ENCODE measurements around the gene RASSF4.
A peak's percentile ranks its signal among the peaks of the same experiment; 100 is the strongest.

The RASSF4 gene

DNA sequence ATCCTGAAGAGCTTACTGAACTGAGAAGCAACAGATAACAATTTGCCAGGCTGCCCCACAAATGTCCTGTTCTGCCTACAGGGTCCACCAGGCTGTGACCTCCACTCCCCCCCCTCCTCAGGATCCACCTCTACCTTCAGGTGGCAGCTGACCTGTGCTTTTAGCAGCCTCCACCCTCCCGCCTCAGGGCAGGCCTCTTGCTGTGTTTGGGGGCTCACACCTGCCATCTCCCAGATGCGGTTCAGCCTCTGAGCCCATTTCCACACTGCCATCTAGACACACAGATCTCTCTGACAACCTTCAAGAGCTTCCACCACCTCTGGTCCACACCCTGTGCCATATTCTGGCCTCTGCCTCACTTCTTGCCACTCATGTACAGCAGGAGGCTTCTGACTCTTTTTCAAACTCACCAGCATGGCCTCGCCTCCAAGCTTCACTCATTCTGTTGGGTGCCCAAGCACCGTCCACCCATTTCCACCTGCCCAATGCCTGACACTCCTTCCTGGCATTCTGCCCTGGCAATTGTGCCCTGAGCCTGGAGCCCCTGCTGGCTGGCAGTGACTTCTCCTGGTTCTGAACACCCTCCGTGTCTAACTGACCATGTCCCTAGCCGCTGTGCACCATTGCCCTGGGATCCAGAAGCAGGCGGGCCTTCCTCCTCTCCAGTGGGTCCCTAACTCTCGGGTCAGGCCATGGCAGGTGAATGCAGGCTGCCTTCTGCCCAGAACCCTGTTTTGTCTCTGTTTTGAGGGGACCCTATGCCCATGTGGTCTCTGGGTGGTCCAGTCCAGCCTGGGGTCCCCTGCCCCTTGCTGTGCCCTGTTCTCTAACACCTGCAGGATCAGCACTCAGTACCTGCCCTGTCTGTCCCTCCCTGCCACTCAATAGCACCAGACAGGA is 30.0 kb upstream of the RASSF4 start:
- no peak for DNase-seq

DNA sequence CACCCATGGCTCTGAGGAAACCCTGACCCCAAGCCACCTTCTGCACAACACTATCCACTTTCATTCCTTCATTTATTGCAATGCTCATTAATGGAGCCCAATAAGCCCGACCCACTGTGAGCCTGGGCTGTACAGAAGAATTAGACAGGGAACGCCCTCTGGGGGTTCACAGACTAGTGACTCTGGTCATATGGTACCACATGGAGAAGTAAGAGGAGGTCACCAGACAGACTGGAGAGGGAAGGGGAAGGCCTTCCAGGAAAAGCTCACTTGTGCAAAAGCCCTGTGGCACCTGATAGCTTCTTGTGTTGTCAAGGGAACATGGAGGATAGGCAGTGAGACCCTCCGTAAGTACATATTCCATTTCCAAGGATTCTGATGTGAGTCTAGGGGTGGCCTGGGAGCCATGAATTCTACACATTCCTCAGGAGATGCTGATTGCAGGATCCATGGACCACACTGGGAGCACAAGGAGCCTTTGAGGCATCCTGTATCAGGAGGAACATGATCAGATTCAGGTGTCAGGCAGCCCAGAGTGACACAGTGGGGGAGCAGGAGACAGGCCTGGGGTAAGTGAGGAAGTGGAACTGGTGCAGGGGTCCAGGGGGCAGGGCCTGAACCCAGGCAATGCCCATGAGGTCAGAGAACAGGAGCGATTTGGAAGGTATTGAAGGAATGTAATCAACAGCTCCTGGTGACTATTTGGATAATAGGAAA is 28.5 kb upstream of the RASSF4 start:
- no peak for DNase-seq

DNA sequence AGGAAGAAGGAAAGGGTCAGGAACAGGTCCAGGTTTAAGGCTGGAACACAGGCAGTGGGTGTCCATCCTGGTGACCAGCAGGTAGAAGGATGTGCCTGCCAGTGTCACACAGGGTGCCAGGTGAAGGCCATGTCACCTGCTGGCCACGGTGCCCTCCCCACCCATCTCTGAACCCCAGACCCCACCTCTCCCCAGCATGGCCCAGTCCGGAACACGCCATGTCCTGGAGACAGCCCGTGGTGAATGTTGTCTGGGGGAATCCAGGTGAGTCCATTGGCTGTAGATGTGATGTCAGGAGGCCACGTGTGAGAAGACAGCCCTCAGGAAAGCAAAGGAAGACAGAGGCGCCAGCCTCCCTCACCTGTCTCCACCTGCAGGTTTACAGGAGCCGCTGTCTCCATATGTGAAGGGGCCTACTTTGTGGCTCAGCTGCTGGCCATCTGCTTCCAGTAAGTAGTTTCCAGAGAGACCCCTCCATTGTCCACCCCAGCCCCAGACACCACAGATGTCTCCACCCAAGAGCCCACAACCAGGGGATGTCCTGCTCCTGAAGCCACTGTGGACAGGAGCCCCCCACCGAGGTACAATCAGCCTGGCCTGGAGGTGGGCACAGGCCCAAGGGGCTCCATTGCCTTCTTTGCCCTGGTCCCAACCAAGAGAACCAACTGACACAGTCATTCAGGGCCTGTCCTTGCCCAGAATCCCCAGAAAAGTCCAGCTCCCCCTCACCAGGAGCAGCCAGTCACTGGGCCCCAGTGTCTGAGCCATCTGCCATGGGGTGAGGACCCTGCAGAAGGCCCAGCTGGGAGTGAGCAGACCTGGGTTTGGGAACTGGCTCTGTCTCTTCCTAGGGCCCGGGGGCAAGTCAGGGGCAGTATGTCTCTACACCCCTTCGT is 27.7 kb upstream of the RASSF4 start:
- DNase-seq = no peak

DNA sequence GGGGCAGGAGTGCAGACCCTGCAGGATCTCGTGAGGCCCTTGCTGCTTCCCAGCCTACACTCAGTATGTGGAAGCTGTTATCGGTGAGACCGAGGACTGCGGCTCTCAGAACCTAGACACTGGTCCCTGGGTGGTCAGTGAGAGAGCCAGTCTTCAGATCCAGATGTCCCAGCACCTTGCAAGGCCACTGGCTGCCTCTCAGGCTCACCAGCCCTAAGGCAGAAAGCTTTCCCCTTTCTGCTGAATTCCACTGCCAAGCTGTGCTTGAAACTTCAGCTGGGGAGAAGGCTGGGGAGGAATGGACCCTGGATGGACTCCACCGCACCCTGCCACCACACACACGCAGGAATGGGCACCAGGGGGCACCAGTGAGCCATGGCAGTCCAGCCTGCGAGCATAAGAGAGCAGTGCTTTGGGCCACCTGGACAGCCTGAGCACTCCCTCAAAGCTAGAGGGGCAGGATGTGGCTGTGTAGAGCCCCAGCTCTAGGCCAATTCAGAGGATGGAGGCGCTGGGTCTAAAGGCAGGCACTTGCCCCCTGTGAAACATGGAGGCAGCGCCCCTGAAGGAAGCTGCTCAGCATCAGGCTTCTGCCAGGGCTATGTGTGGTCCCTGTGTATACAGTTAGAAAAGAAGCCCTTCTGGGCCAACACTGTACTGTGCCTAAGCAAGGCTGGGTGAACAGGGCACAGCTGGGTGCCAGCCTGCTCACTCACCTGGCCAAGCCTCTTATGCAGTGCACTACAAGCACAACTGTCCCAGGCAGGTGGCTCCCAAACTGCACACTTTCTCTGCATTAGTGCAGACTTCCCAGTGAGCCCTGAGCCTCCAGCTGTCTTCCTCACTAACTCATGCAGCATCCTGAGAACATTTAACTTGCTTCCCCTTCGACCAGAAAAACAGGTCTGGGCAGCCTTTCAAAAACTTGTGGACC is 26.8 kb upstream of the RASSF4 start:
- peak; percentile 47 to 51 for DNase-seq

DNA sequence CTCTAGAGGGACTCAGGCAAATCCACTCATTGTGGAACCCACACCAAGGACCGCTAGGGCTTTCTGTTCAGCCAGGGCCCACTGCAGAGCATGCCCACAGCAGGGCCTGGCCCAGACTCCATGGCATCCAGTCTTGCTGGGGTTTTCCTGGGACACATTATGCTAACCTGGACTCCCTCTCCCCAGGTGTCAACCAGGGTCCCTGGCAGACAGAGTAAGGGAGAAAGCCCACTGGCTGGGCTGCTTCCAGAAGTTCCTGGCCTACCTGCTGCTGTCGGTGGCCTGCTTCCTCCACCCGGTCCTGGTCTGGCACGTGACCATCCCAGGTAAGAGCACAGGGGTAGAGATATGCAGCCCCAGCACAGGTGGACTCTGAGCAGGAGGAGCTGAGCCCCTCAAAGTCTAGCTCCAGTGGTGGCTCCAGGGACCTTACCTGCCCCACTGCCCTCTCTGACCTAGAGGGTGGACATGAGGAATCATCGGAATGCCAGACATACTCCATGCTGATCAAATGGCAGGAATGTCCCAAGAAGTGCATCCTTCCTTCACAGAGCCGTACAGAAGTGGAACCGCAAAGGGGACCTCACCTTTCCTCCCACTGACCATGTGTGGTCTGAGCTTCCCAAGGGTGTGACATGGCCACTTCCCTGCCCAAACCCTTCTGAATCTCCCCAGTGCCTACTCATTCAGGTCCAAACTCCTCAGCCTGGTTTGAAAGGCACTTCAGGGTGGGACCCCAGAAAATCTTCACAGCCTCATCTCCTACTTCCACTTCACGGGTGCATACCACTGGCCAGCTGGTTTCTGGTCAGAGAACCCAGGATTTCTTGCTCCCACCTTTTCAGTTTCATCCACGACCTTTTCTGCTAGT is 25.9 kb upstream of the RASSF4 start:
- DNase-seq = no peak

DNA sequence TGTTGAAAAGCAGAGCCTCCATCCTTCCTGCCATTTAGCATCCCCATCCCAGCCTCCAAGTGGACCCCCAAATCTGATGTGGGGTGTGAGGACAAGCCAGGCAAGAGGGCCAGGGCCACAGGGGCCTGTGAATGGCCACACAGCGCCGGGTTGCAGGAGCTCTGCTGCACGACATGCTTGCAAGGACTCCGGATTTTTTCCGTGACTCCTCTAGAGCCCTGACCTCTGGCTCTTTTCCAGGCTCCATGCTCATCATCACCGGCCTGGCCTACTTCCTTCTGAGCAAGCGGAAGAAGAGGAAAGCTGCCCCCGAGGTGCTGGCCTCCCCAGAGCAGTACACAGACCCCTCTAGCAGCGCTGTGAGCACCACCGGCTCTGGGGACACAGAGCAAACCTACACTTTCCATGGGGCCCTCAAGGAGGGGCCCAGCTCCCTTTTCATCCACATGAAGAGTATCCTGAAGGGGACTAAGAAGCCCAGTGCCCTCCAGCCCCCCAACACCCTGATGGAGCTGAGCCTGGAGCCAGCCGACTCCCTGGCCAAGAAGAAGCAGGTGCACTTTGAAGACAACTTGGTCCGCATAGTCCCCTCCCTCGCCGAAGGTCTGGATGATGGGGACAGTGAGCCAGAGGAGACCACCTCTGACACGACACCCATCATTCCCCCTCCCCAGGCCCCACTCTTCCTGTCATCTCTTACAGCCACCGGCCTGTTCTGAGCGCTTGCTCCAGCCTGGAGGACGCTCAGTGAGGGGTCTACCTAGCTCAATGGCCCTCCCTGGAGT is 25.0 kb upstream of the RASSF4 start:
- DNase-seq = no peak

DNA sequence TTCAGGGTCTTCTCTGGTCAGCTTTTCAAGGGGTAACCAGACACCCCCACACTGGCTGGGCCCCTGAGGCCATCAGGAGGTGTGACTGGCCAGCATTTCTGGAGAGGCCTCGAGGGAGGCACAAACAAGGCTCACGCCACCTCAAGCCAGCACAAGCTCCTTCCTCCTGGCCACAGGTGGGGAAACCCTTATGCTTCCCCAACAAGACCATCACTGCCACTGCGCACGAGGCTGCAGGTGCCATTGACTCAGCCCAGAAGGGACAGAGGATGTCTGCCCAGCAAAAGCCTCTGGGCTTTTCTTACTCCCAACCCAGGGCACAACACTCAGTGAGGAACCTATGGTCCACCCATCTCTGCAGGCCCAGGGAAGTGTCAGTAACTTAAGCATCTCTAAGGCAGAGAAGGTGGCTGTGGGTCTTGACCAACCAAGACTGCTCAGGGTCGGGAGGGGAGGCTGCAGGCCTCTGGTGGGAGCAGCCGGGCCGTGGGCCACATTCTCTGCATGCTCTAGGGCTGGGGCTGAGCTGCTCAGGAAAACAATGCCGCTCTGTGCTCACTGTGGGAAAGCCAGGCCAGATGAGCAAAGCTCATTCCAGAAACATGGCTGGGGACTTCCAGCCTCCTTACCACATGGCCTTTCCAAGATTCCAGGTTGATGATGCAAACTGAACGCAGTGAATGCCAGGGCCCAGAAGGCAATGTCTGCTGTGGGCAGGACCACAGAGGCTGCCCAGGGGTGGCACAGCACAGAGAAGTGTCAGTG is 24.2 kb upstream of the RASSF4 start:
- DNase-seq = no peak

DNA sequence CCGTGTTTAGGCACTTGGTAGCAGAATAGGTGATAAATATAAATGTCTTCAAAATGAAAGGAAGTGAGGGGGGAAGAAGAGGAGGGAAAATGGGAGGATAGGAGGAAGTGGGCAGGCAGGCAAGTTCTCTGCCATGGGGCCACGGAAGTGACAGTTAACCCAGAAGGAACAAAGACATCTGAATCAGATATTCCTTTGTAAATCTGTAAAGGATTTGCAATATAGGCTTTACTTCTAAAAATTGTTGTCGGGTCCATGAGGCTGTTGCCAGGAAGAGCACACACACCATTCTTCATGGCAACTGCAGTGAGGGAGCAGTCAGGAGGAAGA is 23.7 kb upstream of the RASSF4 start:
- DNase-seq = no peak

DNA sequence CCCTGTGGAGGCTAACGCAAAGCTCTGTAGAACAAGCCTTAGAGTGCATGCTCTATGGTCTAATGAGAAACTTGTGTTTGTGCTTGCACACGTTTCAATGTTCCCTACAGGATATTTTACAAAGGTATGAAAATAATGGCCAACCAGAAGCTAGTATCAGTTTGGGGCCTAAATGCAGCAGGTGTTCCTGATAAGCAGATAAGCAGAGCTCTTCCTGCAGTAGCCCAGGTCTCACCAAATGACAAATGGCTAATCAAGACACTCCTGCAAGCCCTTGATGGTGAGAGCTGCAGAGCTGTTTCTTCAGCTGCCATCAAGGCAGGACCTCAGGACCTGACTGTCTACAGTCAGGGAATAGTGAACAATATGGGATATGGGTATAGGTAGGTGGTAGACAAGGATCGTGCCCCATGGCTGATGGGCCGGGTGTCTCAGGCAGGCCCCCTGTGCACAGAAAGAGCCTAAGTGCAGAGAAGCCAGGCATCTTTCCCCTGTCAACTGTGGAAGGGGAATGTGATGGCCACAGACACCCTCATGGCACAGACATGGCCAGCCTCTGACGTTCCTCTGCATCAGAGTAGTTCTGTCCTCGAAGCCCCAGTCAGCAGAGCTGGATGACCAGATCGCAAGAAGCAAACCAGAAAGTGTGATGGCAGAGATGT is 23.2 kb upstream of the RASSF4 start:
- no peak for DNase-seq

DNA sequence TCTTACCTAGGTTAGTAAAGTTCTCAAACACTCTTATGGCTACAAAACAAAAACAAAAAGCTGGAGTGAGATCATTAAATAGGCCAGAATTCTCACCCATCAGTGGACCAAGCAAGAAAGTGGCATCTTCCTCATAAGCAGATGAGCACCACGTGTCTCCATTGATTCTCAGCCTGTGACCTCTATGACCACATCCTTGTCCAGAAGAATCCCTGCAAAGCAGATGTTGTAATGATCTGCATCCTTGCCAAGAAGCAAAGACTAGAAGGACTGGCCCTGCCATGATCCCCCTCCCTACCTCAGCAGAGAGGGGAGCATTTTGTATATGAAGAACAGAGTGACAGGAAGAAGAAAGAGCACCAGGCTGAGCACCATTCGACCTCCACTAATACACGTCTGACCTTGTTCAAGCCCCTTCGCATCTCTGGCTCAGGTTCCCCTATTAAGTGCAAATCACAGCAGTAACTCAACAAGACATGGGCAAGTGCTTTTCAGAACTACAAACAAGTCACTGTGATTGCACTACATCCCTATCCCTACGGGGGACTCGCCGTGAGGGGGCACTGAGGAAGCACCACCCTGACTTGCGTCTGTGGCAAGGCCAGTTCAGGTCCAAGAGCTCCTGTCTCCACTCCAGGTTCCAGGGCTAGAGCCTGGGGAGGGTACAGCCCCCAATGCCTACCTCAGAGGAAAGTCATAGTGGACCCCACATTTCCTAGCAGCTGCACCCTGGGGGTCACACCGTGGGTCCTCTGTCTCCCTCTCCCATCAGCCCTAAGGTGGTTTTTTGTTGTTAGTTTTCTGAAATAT is 22.2 kb upstream of the RASSF4 start:
- no peak for DNase-seq

DNA sequence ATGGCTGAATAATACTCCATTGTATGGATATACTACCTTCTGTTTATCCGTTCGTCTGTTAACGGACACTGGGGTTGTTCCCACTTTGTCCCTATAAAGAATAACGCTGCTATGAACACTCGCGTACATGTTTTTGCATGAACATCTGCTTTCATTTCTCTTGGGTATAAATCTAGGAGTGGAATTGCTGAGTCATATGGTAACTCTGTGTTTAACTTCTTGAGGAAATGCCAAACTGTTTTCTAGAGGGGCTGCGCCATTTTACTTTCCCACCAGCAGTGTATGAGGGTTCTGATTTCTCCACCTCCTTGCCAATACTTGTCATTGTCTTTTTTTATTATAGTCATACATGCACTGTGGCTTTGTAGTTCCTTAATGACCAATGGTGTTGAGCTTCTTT is 20.6 kb upstream of the RASSF4 start:
- no peak for DNase-seq

DNA sequence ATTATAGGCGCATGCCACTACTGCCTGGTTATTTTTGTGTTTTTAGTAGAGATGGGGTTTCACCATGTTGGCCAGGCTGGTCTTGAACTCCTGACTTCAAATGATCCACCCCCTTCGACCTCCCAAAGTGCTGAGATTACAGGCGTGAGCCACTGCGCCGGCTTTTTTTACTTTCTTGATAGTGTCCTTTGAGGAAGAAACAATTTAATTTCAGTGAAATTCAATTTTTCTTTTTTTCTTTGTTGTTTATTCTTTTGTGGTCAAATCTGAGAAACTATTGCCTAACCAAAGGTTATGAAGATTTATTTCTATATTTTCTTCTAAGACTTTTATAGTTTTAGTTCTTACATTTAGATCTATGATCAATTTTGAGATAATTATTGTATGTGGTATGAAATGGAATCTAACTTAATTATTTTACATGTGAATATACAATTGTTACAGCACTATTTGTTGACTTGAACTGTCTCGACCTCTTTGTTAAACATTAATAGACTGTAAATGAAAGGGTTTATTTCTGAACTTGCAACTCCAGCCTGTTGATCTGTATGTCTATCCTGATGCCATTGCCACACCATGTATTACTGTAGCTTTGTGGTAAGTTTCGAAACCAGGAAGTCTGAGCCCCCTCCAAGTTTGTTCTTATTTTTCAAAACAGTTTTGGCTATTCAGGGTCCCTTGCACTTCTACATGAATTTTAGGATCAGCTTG is 19.8 kb upstream of the RASSF4 start:
- DNase-seq = no peak

DNA sequence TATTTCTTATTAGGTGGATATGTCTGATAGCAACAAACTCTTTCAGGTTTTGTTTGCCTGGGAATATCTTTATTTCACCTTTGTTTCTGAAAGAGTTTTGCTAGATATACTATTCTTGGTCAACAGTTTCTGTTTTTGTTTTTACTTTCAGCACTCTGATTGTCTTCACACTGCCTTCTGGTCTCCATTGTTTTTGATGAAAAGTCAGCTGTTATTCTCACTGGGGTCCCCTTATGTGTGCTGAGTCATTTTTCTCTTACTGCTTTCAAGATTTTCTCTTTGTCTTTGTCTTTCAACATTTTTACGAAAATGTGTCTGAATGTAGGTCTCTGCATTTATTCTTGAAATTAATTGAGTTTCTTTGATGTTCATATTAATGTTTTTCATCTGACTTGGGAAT is 15.2 kb upstream of the RASSF4 start:
- DNase-seq = no peak

DNA sequence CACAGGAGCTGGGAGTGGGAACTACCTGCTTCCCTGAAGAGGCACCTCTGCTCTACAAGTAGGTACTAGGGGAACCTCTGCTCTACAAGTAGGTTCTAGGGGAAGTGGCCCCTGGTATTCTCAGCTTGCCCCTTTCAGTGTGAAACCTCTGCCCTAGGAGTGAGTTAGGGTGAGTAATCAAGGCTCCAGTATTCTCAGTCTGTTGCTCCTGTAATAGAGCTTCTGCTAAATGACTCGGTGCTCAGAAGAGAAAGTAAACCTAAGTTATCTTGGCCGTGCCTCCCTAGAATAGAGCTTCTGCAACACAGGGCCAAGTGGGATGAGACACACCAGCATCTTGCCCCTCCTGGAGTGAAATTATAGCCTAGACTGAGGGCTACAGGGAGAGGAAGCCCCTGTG is 13.4 kb upstream of the RASSF4 start:
- DNase-seq = no peak

DNA sequence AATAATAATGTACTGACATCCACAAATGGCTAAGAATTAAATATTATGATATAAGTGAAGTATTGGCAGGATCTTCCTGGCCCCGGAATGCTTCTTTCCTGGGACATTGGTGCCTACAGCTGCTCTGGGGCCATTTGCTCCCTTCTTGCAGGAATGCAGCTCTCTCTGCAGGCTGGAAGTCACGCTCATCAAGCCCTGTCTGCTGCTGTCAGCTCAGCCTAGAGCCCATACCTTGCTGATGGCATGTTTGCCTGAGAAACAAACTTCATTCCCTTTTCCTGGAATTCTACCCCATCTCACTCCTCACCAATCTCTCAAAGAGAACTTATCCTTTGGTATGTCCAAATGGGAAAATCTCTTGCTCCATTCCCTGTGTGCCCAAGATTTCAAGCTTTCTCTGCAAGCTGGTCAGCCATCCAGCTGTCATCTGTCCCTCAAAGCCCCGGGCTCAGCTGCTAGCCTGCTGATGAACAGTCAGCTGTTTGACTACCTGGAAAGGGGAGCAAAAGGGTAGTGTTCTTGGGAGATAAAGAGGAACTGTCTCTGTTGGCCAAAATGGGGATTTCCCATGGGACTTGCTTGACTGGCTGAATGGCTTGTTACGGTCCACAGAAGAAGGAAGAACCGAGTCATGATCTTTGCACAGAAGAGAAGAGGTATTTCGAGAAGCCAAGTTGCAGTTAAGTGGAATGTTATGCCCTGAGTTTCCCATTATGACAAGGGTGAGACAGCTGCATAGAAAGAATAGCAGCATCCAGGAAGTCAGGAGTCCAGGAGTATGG is 12.0 kb upstream of the RASSF4 start:
- no peak for DNase-seq

DNA sequence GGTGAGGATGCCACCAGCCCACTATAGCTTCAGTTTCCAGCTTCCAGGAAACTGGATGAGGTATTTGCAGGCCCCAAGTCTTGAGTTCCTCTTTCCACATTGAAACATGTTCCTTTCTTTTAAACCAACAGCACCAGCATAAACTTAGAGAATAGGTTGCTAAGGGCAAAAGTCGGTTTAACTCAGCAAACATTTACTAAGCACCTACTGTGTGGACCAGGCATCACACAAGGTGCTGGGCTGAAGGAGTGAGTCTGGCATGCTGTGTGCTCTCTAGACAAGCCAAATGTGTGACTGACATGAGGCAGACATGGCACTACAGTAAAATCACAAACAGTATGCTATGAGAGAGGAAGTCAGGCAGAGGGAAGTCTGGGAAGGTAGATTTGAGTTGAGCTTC is 11.0 kb upstream of the RASSF4 start:
- no peak for DNase-seq

Data from SHP77 (cell line).